Ovary (tissue), 3 donors: ENCODE measurements around the gene MBD1.

Experiments used
- POLR2A ChIP-seq: fragments of 450-650 bp; IDR thresholded peaks from one replicate; pipeline ENCODE4 v1.6.1; 2017; ENCODE audit warnings: antibody characterized with exemption, mild to moderate bottlenecking, moderate library complexity
- TF ChIP-seq, protein P1 (sequence below), 3 donors: fragments of 450-650 bp in 2 of 3; fragments of 200-600 bp in 1 of 3; IDR thresholded peaks; one replicate each; pipeline versions ENCODE4 v1.5.1 to v1.8.0; 2016 to 2022; ENCODE audit warnings: antibody characterized with exemption in 3 of 3, mild to moderate bottlenecking in 1 of 3
- donor health status: DM: no; HTN: no; CAD: no.

DNA sequence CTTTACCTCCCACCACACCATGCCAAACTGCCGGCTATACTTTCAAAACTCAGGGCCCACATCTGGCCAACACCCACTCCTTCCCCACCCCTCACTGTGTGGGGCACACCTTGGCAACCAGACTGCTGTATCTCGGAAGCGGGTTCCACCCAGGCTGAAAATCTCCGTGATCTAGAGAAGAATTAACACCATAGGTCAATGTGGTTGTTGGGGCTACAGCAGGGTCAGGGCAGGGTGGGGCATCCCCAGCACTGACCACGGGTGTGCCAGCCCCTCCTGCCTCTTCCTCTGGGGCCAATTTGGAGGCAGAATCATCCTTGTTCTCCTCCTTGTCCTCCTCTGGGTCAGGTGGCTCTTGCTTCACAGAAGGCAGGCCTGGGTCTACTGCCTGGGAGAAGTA lies 8.8 kb downstream of the MBD1 start:
- TF ChIP-seq, protein P1, sequence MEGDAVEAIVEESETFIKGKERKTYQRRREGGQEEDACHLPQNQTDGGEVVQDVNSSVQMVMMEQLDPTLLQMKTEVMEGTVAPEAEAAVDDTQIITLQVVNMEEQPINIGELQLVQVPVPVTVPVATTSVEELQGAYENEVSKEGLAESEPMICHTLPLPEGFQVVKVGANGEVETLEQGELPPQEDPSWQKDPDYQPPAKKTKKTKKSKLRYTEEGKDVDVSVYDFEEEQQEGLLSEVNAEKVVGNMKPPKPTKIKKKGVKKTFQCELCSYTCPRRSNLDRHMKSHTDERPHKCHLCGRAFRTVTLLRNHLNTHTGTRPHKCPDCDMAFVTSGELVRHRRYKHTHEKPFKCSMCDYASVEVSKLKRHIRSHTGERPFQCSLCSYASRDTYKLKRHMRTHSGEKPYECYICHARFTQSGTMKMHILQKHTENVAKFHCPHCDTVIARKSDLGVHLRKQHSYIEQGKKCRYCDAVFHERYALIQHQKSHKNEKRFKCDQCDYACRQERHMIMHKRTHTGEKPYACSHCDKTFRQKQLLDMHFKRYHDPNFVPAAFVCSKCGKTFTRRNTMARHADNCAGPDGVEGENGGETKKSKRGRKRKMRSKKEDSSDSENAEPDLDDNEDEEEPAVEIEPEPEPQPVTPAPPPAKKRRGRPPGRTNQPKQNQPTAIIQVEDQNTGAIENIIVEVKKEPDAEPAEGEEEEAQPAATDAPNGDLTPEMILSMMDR (IDR thresholded peaks at IDR 0.05), result no peak
- TF ChIP-seq POLR2A, result no peak
